Measurements from ENCODE around the gene LRRC14B. TPM values are rescaled to one million over a fixed set of nuclear protein-coding genes. Genes with fewer than 3 reads are reported as not detected.

The LRRC14B gene
- total and polyA plus RNA-seq, 8 donors, result 0.05 to 0.37 TPM; not detected in 6

GRCh38 chr5:150746-151145, 40.5 kb upstream of the LRRC14B start:
- Histone ChIP-seq H3K27me3 (no peaks in the 10 kb centered on the region), H3K4me1 (no peaks in the 10 kb centered on the region), H3K36me3 (peaks cover 0 to 1% (median 0%) of the 10 kb centered on the region in 4 donors), H3K4me3 (no peak overlapping the region), H3K27ac (no peak overlapping the region), H3K9me3 (peaks cover 9 to 29% (median 20%) of the 10 kb centered on the region in 4 donors)
- DNase-seq, result no peak
- TF ChIP-seq POLR2AphosphoS5 (IDR thresholded peaks at IDR 0.05) (no peak), CTCF (IDR thresholded peaks at IDR 0.05) (no peak), POLR2A (IDR thresholded peaks at IDR 0.05) (no peak), EP300 (IDR thresholded peaks at IDR 0.05) (no peak)
- WGBS, 5 donors, result 90 to 97% (median 96%) methylated on average over 4 of the region's 4 CpGs
- intact Hi-C loops (cut with DNase I; ENCODE audit: low total_unique reads), result no loop called here

- H3K4me1 ChIP-seq, result no peaks in the 10 kb centered on the region
- intact Hi-C loops (cut with DNase I; ENCODE audit: low total_unique reads), result no loop called here
- no peak overlapping the region for H3K4me3 ChIP-seq
- peaks cover 0 to 5% (median 0%) of the 10 kb centered on the region in 4 donors for H3K36me3 ChIP-seq
- H3K27me3 ChIP-seq, result no peaks in the 10 kb centered on the region
- WGBS, 5 donors, result 69 to 98% (median 94%) methylated on average over 6 of the region's 6 CpGs
- no peak overlapping the region for H3K27ac ChIP-seq
- no peak for DNase-seq
- H3K9me3 ChIP-seq, result peaks cover 5 to 22% (median 14%) of the 10 kb centered on the region in 4 donors
- TF ChIP-seq POLR2AphosphoS5 (IDR thresholded peaks at IDR 0.05) (no peak), POLR2A (IDR thresholded peaks at IDR 0.05) (no peak), CTCF (IDR thresholded peaks at IDR 0.05) (no peak), EP300 (IDR thresholded peaks at IDR 0.05) (no peak)
Measured at GRCh38 chr5:152077-152476, 39.2 kb upstream of the LRRC14B start.

- Histone ChIP-seq H3K4me1 (no peaks in the 10 kb centered on the region), H3K36me3 (peaks cover 0 to 5% (median 0%) of the 10 kb centered on the region in 4 donors), H3K27ac (no peak overlapping the region), H3K4me3 (no peak overlapping the region), H3K9me3 (peaks cover 0 to 10% (median 2%) of the 10 kb centered on the region in 4 donors), H3K27me3 (peaks cover 0 to under 1% (median 0%) of the 10 kb centered on the region in 3 donors)
- WGBS, 5 donors, result 60 to 84% (median 78%) methylated on average over 8 of the region's 8 CpGs
- TF ChIP-seq CTCF (IDR thresholded peaks at IDR 0.05), result no peak
- no peak for TF ChIP-seq POLR2AphosphoS5 (IDR thresholded peaks at IDR 0.05)
- no peak for TF ChIP-seq EP300 (IDR thresholded peaks at IDR 0.05)
- no peak for TF ChIP-seq POLR2A (IDR thresholded peaks at IDR 0.05)
- DNase-seq, result no peak
- intact Hi-C loops (cut with DNase I; ENCODE audit: low total_unique reads), result no loop called here
Measured at GRCh38 chr5:153256-153655, 38.0 kb upstream of the LRRC14B start.

- H3K4me3 ChIP-seq, result no peak overlapping the region
- DNase-seq, result no peak
- intact Hi-C loops (cut with DNase I; ENCODE audit: low total_unique reads), result no loop called here
- no peaks in the 10 kb centered on the region for H3K4me1 ChIP-seq
- no peak for TF ChIP-seq EP300 (IDR thresholded peaks at IDR 0.05)
- TF ChIP-seq POLR2A (IDR thresholded peaks at IDR 0.05), result no peak
- TF ChIP-seq POLR2AphosphoS5 (IDR thresholded peaks at IDR 0.05), result no peak
- no peak for TF ChIP-seq CTCF (IDR thresholded peaks at IDR 0.05)
- 66 to 93% (median 83%) methylated on average over 10 of the region's 10 CpGs for WGBS, 5 donors
- peaks cover 0 to 11% (median 0%) of the 10 kb centered on the region in 3 donors for H3K27me3 ChIP-seq
- peaks cover 0 to 5% (median 0%) of the 10 kb centered on the region in 4 donors for H3K36me3 ChIP-seq
- H3K27ac ChIP-seq, result no peak overlapping the region
- peaks cover 0 to 3% (median 0%) of the 10 kb centered on the region in 4 donors for H3K9me3 ChIP-seq
Measured at GRCh38 chr5:154236-154635, 37.1 kb upstream of the LRRC14B start.
